ENCODE data around the gene CDKAL1.

- TF ChIP-seq CTCF (IDR thresholded peaks at IDR 0.05; ENCODE audit: low read depth, low read length, missing input control) (no peak), TAF1 (conservative IDR thresholded peaks at IDR 0.05) (no peak), SP1 (IDR thresholded peaks at IDR 0.05) (no peak), EGR1 (IDR thresholded peaks at IDR 0.05; ENCODE audit: low read depth in 2 of 2) (no peak), MAX (IDR thresholded peaks at IDR 0.05) (no peak), RAD21 (IDR thresholded peaks at IDR 0.05) (no peak), HNF4A (conservative IDR thresholded peaks at IDR 0.05) (no peak), JUND (IDR thresholded peaks at IDR 0.05) (no peak), ATF3 (IDR thresholded peaks at IDR 0.05) (no peak), REST (IDR thresholded peaks at IDR 0.05) (no peak), GABPA (IDR thresholded peaks at IDR 0.05 in 1 of 2, conservative IDR thresholded peaks at IDR 0.05 in 1 of 2) (no peak), ZBTB33 (IDR thresholded peaks at IDR 0.05) (no peak), RXRA (IDR thresholded peaks at IDR 0.05) (no peak)
Observed at GRCh38 chr6:20498041-20498385, 36.2 kb upstream of the CDKAL1 start.

Data from liver (tissue), 3 donors.